ENCODE measurements around the gene PPM1D. TPM values are rescaled to one million over a fixed set of nuclear protein-coding genes. Genes with fewer than 3 reads are reported as not detected.
"Not testable (repeated sequence)": the region's sequence is repeated elsewhere in the genome, so short reads cannot be mapped to it uniquely, and the experiment has no call there.

PPM1D gene
- total RNA-seq, 1 experiment from 2014 or later, result 12.4 TPM

DNA sequence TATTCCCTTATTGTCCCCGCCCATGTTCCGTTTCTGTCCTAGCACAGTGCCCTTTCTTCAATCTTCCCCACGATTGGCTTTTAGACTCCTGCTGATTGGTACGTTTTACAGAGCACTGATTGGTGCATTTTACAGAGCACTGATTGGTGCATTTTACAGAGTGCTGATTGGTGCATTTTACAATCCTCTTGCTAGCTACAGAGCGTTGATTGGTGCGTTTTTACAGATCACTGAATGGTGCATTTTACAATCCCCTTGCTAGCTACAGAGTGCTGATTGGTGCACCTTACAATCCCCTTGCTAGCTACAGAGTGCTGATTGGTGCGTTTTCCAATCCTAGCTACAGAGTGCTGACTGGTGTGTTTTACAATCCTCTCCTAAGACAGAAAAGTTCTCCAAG lies 74.6 kb downstream of the PPM1D start:
- H3K36me3 ChIP-seq, H3K9me3 ChIP-seq, DNase-seq, H3K4me3 ChIP-seq, H3K27me3 ChIP-seq: not testable (repeated sequence)

DNA sequence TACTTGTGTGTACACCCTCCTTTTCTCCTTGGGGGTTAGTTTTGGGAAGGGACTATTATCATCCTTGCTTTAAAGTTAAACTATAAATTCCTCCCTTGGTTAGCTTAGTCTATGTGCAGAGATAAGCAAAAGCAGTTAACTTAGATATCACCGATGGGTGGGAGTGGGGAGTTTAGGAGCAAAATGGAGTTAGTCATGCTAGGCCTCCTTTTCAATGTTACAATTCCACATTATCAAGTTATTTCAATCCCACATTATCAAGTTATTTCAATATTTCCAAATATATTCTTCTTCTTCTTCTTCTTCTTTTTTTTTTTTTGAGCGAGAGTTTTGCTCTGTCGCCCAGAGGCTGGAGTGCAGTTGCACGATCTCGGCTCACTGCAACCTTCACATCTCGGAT lies 76.0 kb downstream of the PPM1D start:
- no peaks in the 10 kb centered on the region for H3K27me3 ChIP-seq
- DNase-seq, result no peak
- no peak overlapping the region for H3K4me3 ChIP-seq
- no peaks in the 10 kb centered on the region for H3K36me3 ChIP-seq
- no peaks in the 10 kb centered on the region for H3K9me3 ChIP-seq

GRCh38 chr17:60676758-60677307 lies 76.8 kb downstream of the PPM1D start:
- Histone ChIP-seq H3K4me3 (peak overlapping the region; percentile 69), H3K36me3 (no peaks in the 10 kb centered on the region), H3K9me3 (no peaks in the 10 kb centered on the region), H3K27me3 (no peaks in the 10 kb centered on the region)
- no peak for DNase-seq

GRCh38 chr17:60677308-60678117 lies 77.5 kb downstream of the PPM1D start, which contains the start of gene BCAS3:
Gene BCAS3, plus strand, starts transcription at chr17:60677851.
- Histone ChIP-seq H3K9me3 (no peaks in the 10 kb centered on the region), H3K27me3 (no peaks in the 10 kb centered on the region), H3K4me3 (peak within 1 kb of the TSS; percentile 69), H3K36me3 (no peaks in the 10 kb centered on the region)
- peak; percentile 99 for DNase-seq

DNA sequence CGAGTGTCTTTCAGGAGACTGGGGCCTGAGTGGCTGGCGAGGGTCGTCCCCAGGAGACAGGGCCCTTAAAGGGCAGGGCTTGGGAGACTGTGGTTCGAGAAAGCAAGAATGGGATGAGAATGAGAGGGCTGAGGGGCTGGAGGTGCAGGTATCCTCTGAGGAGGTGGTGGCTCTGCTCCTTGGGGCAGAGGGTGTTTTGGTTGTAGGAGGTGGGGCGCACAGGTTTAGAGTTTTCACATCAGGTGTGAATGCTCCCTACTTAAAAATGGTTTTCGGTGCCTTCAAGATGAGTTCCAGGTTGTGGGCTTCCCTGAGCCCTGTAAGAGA lies 78.1 kb downstream of the PPM1D start:
- Histone ChIP-seq H3K27me3 (no peaks in the 10 kb centered on the region), H3K36me3 (no peaks in the 10 kb centered on the region), H3K9me3 (no peaks in the 10 kb centered on the region), H3K4me3 (peak overlapping the region; percentile 69)
- DNase-seq, result no peak

DNA sequence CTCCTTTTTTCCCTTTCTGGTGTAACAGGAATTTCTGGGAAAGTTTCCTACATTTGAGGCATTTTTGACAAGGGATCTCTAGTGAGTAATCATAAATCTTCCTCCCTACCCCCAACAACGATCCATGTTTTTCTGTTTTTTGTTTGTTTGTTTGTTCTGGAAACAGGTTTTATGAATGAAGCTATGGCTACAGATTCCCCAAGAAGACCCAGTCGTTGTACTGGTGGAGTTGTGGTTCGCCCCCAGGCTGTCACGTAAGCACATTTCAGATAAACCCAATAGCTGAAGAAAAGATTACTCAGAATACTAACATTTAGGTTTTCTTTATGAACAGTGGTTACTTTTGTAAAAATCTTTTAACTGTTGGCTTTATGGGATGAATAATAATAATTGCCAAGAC lies 79.3 kb downstream of the PPM1D start:
- H3K4me3 ChIP-seq, result no peak overlapping the region
- DNase-seq, result no peak
- H3K36me3 ChIP-seq, result peaks cover 1% of the 10 kb centered on the region; the same call in 1 of the 2 replicates
- H3K9me3 ChIP-seq, result no peaks in the 10 kb centered on the region
- H3K27me3 ChIP-seq, result no peaks in the 10 kb centered on the region

DNA sequence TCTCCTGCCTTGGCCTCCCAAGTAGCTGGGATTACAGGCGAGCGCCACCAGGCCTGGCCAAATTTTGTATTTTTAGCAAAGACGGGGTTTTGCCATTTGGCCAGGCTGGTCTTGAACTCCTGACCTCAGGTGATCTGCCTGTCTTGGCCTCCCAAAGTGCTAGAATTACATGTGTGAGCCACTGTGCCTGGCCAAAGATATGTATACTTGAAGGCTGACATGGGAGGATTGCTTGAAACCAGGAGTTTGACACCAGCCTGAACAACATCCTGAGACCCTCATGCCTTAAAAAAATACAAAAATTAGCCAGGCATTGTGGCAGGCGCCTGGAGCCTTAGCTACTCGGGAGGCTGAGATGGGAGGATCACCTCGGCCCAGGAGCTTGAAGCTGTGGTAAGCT lies 80.8 kb downstream of the PPM1D start:
- Histone ChIP-seq H3K36me3 (peaks cover 4% of the 10 kb centered on the region; the same call in 1 of the 2 replicates), H3K4me3 (no peak overlapping the region), H3K27me3 (no peaks in the 10 kb centered on the region), H3K9me3 (no peaks in the 10 kb centered on the region)
- DNase-seq, result no peak

- Histone ChIP-seq H3K36me3 (peaks cover 10% of the 10 kb centered on the region; the same call in 1 of the 2 replicates), H3K27me3 (no peaks in the 10 kb centered on the region), H3K9me3 (no peaks in the 10 kb centered on the region), H3K4me3 (no peak overlapping the region)
- no peak for DNase-seq
Measured at GRCh38 chr17:60685437-60685836, 85.4 kb downstream of the PPM1D start.

DNA sequence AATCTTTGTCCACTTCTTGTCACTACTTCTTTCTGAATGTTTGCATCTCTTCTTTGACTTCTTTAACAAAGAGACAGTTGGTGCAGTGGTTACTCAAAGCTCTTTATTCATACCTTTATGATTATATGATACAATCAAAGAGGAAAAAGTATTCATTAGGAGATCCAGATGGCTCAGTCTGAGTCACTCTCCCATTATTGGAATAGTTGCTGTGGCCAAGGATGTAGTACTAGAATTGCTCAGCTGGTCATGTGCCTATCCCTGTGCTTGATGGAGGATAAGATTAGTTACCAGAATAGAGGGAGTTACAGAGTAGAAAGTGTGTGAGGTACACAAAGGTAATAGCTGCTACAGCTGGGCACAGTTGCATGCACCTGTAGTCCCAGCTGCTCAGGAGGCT lies 96.0 kb downstream of the PPM1D start:
- DNase-seq, result no peak
- H3K4me3 ChIP-seq, result no peak overlapping the region
- no peaks in the 10 kb centered on the region for H3K9me3 ChIP-seq
- H3K36me3 ChIP-seq, result no peaks in the 10 kb centered on the region
- no peaks in the 10 kb centered on the region for H3K27me3 ChIP-seq

DNA sequence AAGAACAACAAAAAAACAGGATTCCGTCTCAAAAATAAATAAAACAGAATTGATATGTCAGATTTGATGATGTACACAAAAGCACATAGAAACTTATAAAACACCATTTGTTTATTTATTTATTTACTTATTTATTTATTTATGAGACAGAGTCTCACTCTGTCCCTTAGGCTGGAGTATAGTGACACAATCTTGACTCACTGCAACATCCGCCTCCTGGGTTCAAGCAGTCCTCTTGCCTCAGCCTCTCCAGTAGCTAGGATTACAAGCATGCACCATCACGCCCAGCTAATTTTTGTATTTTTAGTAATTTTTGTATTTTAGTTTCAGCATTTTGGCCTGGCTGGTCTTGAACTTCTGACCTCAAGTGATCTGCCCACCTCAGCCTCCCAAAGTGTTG lies 99.1 kb downstream of the PPM1D start:
- Histone ChIP-seq H3K36me3 (no peaks in the 10 kb centered on the region), H3K27me3 (no peaks in the 10 kb centered on the region), H3K9me3 (no peaks in the 10 kb centered on the region), H3K4me3 (no peak overlapping the region)
- no peak for DNase-seq

GRCh38 chr17:60704170-60704569 lies 104.2 kb downstream of the PPM1D start:
- no peaks in the 10 kb centered on the region for H3K36me3 ChIP-seq
- DNase-seq, result no peak
- H3K27me3 ChIP-seq, result no peaks in the 10 kb centered on the region
- no peaks in the 10 kb centered on the region for H3K9me3 ChIP-seq
- H3K4me3 ChIP-seq, result no peak overlapping the region

- H3K27me3 ChIP-seq, result no peaks in the 10 kb centered on the region; the same call in 1 of the 2 replicates
- DNase-seq, result no peak
Measured at GRCh38 chr17:60712675-60713074, 112.7 kb downstream of the PPM1D start.

GRCh38 chr17:60713608-60714007 lies 113.6 kb downstream of the PPM1D start:
- no peaks in the 10 kb centered on the region for H3K36me3 ChIP-seq
- DNase-seq, result no peak
- no peaks in the 10 kb centered on the region; the same call in 1 of the 2 replicates for H3K27me3 ChIP-seq
- no peak overlapping the region for H3K4me3 ChIP-seq
- H3K9me3 ChIP-seq, result no peaks in the 10 kb centered on the region

More at GRCh38 chr17:60712675-60713074, 112.7 kb downstream of the PPM1D start:
- no peaks in the 10 kb centered on the region for H3K9me3 ChIP-seq
- no peaks in the 10 kb centered on the region for H3K36me3 ChIP-seq
- no peak overlapping the region for H3K4me3 ChIP-seq

Other genes starting within 250 kb of the PPM1D start
- gene USP32, start 208.1 kb upstream of the PPM1D start, total RNA-seq (2014; rRNA removed; shearing (Covaris generic); ENCODE audit: low replicate concordance), result 24.7 and 37.4 TPM in 2 replicates
- gene CHCT1, start 177.7 kb upstream of the PPM1D start, total RNA-seq (2014; rRNA removed; shearing (Covaris generic); ENCODE audit: low replicate concordance), result not detected in 2 replicates
- 18.0 and 56.4 TPM in 2 replicates for gene APPBP2, start 74.0 kb upstream of the PPM1D start, total RNA-seq (2014; rRNA removed; shearing (Covaris generic); ENCODE audit: low replicate concordance)
- 12.2 and 33.4 TPM in 2 replicates for gene BCAS3, start 77.7 kb downstream of the PPM1D start, total RNA-seq (2014; rRNA removed; shearing (Covaris generic); ENCODE audit: low replicate concordance)

Measured in MG63 (cell line).